Keratinocyte (primary cell): ENCODE measurements around the gene PUM1.

Source experiments
- EZH2 ChIP-seq: IDR thresholded peaks from one replicate; pipeline ENCODE4 v1.6.1; 2012; ENCODE audit warnings: inconsistent platforms, mild to moderate bottlenecking, low read length, moderate library complexity
- TF ChIP-seq, protein P1 (sequence below), 3 experiments: IDR thresholded peaks in 1 of 3; conservative IDR thresholded peaks in 1 of 3; optimal IDR thresholded peaks in 1 of 3; 2 replicates in 2 of 3; 3 replicates in 1 of 3; pipeline versions ENCODE3 to v1.5.1; 2011; ENCODE audit warnings: low read length in 3 of 3, mild to moderate bottlenecking in 3 of 3, moderate library complexity in 2 of 3, control low read depth in 1 of 3, inconsistent platforms in 1 of 3; ENCODE audit not compliant: insufficient read depth in 2 of 3; ENCODE audit errors: extremely low read depth in 1 of 3

DNA sequence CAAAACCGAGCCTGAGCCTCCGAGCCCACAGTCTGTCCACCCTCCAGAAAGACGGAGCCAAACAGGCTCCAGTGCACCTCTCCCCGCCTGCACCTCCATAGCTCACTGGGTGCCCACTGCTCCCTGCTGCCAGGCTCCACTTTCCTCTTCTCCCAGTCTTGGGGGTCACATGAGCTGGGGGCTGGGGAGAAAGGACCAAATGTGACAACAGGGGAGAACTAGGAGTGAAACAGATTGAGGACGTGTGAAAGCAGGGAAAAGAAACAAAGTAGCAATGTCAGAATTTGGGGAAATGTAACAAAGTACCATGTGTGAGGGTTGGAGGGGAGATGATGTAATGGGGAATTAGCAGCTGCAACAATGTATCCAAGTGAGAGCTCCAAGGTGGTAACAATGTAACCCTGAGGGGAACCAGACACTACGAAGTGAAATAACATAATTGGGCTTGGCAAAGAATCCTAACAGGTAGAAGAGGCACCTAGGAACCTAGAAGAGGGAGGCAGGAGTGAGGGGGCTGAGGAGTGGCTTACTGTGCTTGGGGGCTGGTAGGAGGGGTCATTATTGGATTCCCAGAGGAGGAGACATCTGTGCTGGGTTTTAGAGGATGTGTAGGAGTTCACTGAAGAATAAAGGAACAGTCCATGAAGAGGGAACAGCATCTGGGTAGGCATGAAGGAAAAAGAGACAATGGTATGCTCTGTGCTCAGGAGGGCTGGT, 169.4 kb downstream of the PUM1 start:
- TF ChIP-seq, protein P1, sequence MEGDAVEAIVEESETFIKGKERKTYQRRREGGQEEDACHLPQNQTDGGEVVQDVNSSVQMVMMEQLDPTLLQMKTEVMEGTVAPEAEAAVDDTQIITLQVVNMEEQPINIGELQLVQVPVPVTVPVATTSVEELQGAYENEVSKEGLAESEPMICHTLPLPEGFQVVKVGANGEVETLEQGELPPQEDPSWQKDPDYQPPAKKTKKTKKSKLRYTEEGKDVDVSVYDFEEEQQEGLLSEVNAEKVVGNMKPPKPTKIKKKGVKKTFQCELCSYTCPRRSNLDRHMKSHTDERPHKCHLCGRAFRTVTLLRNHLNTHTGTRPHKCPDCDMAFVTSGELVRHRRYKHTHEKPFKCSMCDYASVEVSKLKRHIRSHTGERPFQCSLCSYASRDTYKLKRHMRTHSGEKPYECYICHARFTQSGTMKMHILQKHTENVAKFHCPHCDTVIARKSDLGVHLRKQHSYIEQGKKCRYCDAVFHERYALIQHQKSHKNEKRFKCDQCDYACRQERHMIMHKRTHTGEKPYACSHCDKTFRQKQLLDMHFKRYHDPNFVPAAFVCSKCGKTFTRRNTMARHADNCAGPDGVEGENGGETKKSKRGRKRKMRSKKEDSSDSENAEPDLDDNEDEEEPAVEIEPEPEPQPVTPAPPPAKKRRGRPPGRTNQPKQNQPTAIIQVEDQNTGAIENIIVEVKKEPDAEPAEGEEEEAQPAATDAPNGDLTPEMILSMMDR (optimal IDR thresholded peaks at IDR 0.05 in 1 of 3, IDR thresholded peaks at IDR 0.05 in 1 of 3, conservative IDR thresholded peaks at IDR 0.05 in 1 of 3; ENCODE audit: extremely low read depth in 1 of 3, insufficient read depth in 2 of 3, low read length in 3 of 3), result no peak
- no peak for TF ChIP-seq EZH2
